C4-2B (cell line): ENCODE measurements around the gene FURIN.
"Not testable (repeated sequence)": the region's sequence is repeated elsewhere in the genome, so short reads cannot be mapped to it uniquely, and the experiment has no call there.

Experiments used
- H3K27ac ChIP-seq: fragments of 450-650 bp; 2 replicates; pipeline ENCODE4 v1.5.1; 2017
- CTCF ChIP-seq: fragments of 450-650 bp; conservative IDR thresholded peaks from 2 replicates; pipeline ENCODE4 v1.5.1; 2017; ENCODE audit warnings: mild to moderate bottlenecking
- ZFX ChIP-seq: fragments of 450-650 bp; IDR thresholded peaks from 2 replicates; pipeline ENCODE4 v1.6.1; 2017

The FURIN gene

GRCh38 chr15:90907838-90908507 is 39.6 kb downstream of the FURIN start:
- no peak for TF ChIP-seq ZFX
- no peak overlapping the region for H3K27ac ChIP-seq

- not testable (repeated sequence) for H3K27ac ChIP-seq
These were observed 41.1 kb downstream of the FURIN start for GRCh38 chr15:90909449-90909848.

GRCh38 chr15:90909976-90910375 is 41.6 kb downstream of the FURIN start:
- TF ChIP-seq CTCF (no peak), ZFX (no peak)

GRCh38 chr15:90910441-90911301 is 42.3 kb downstream of the FURIN start:
- TF ChIP-seq ZFX (no peak), CTCF (no peak)
- H3K27ac ChIP-seq, result no peak overlapping the region

More at GRCh38 chr15:90909976-90910375, 41.6 kb downstream of the FURIN start:
- H3K27ac ChIP-seq, result no peak overlapping the region

GRCh38 chr15:90911302-90911623 is 42.9 kb downstream of the FURIN start:
- TF ChIP-seq ZFX, result no peak
- TF ChIP-seq CTCF, result no peak
- H3K27ac ChIP-seq, result no peak overlapping the region

- TF ChIP-seq ZFX (no peak), CTCF (no peak)
- H3K27ac ChIP-seq, result no peak overlapping the region
These were observed 43.8 kb downstream of the FURIN start for GRCh38 chr15:90911906-90912769.

GRCh38 chr15:90912770-90913075 is 44.3 kb downstream of the FURIN start:
- TF ChIP-seq CTCF (no peak), ZFX (no peak)
- no peak overlapping the region for H3K27ac ChIP-seq

- TF ChIP-seq ZFX (no peak), CTCF (no peak)
- H3K27ac ChIP-seq, result no peak overlapping the region
These were observed 45.1 kb downstream of the FURIN start for GRCh38 chr15:90913398-90913944.
